Urinary bladder (tissue), 4 donors: Measurements from ENCODE around the gene CBLN3. TPM values are rescaled to one million over a fixed set of nuclear protein-coding genes. Genes with fewer than 3 reads are reported as not detected.
A peak's percentile ranks its signal among the peaks of the same experiment; 100 is the strongest.

Experiments
- DNase-seq: peaks from one replicate; pipeline ENCODE4 v3.0.0-alpha.2; 2015; ENCODE audit errors: extremely low spot score
- H3K27ac ChIP-seq: one replicate; pipeline ENCODE4 v1.5.1; 2013; ENCODE audit warnings: low read depth, mild to moderate bottlenecking, moderate library complexity
- H3K36me3 ChIP-seq: one replicate; pipeline ENCODE4 v1.6.1; 2013; ENCODE audit warnings: mild to moderate bottlenecking, moderate library complexity; ENCODE audit not compliant: insufficient read depth
- H3K4me1 ChIP-seq: one replicate; pipeline ENCODE4 v1.6.1; 2013; ENCODE audit warnings: mild to moderate bottlenecking, moderate library complexity; ENCODE audit not compliant: insufficient read depth
- H3K4me3 ChIP-seq: one replicate; pipeline ENCODE4 v1.5.1; 2013; ENCODE audit warnings: low read depth, low read length
- WGBS: extraction: QIAGEN DNeasy Blood & Tissue Kit; methylation state at CpG from one replicate; pipeline ENCODE4 v1.1.7; 2013; 5-methylcytosine and 5-hydroxymethylcytosine counted together
- polyA plus RNA-seq: library from polyadenylated mRNA; stranded (reverse); fragments of 200-250 nt; gene quantifications from one replicate; pipeline ENCODE4 v1.2.3, GENCODE V29; 2013
- total RNA-seq: library from RNA; depleted of rRNA; stranded (reverse); fragments of >200 nt; gene quantifications from one replicate; pipeline ENCODE4 v1.2.3, GENCODE V29; 2014
- donor health status: healthy with polysubstance abuse.
- donor health status: healthy.

CBLN3 gene
- total and polyA plus RNA-seq, 2 donors, result 1.8 to 5.9 TPM

GRCh38 chr14:24443053-24443665 is 13.7 kb upstream of the CBLN3 start:
- Histone ChIP-seq H3K4me3 (peak overlapping the region; percentile 47), H3K4me1 (no peaks in the 10 kb centered on the region), H3K36me3 (peaks cover 3% of the 10 kb centered on the region), H3K27ac (no peak overlapping the region)
- DNase-seq, result no peak
- WGBS, result 3% methylated on average over 7 of the region's 7 CpGs

- peak; percentile 98 for DNase-seq
- peak within 1 kb of the TSS; percentile 95 for H3K27ac ChIP-seq
- H3K4me1 ChIP-seq, result no peaks in the 10 kb centered on the region
- WGBS, result under 1% methylated on average over 52 of the region's 52 CpGs
- peaks cover 3% of the 10 kb centered on the region for H3K36me3 ChIP-seq
- H3K4me3 ChIP-seq, result peak within 1 kb of the TSS; percentile 50
Observed at GRCh38 chr14:24442240-24443052, 13.0 kb upstream of the CBLN3 start, which contains the start of gene SDR39U1. Gene SDR39U1 (minus strand): TSS chr14:24442776. CDS start chr14:24442769, 7 bp downstream.

- under 1% methylated on average over 12 of the region's 12 CpGs for WGBS
- H3K36me3 ChIP-seq, result peaks cover 3% of the 10 kb centered on the region
- no peaks in the 10 kb centered on the region for H3K4me1 ChIP-seq
- peak overlapping the region; percentile 50 for H3K4me3 ChIP-seq
- no peak for DNase-seq
- peak overlapping the region; percentile 95 for H3K27ac ChIP-seq
Observed at GRCh38 chr14:24441904-24442239, 12.4 kb upstream of the CBLN3 start.

GRCh38 chr14:24441485-24441884 is 12.0 kb upstream of the CBLN3 start:
- H3K4me1 ChIP-seq, result no peaks in the 10 kb centered on the region
- 51% methylated on average over 5 of the region's 5 CpGs for WGBS
- peaks cover 3% of the 10 kb centered on the region for H3K36me3 ChIP-seq
- no peak overlapping the region for H3K27ac ChIP-seq
- peak overlapping the region; percentile 50 for H3K4me3 ChIP-seq
- no peak for DNase-seq

- H3K27ac ChIP-seq, result no peak overlapping the region
- 87% methylated on average over 8 of the region's 8 CpGs for WGBS
- DNase-seq, result no peak
- peaks cover 3% of the 10 kb centered on the region for H3K36me3 ChIP-seq
- H3K4me1 ChIP-seq, result no peaks in the 10 kb centered on the region
- no peak overlapping the region for H3K4me3 ChIP-seq
Observed at GRCh38 chr14:24440606-24441399, 11.3 kb upstream of the CBLN3 start.

GRCh38 chr14:24439830-24440605 is 10.6 kb upstream of the CBLN3 start:
- no peak for DNase-seq
- 74% methylated on average over 15 of the region's 15 CpGs for WGBS
- no peak overlapping the region for H3K27ac ChIP-seq
- H3K4me3 ChIP-seq, result no peak overlapping the region
- peaks cover 3% of the 10 kb centered on the region for H3K36me3 ChIP-seq
- H3K4me1 ChIP-seq, result no peaks in the 10 kb centered on the region

GRCh38 chr14:24439257-24439656 is 9.8 kb upstream of the CBLN3 start:
- no peak for DNase-seq
- Histone ChIP-seq H3K4me1 (no peaks in the 10 kb centered on the region), H3K36me3 (peaks cover 3% of the 10 kb centered on the region), H3K4me3 (no peak overlapping the region), H3K27ac (no peak overlapping the region)
- WGBS, result 53% methylated on average over 1 of the region's 1 CpG

- no peak for DNase-seq
- H3K36me3 ChIP-seq, result peaks cover 3% of the 10 kb centered on the region
- H3K4me1 ChIP-seq, result no peaks in the 10 kb centered on the region
- no peak overlapping the region for H3K4me3 ChIP-seq
- no peak overlapping the region for H3K27ac ChIP-seq
- 66% methylated on average over 9 of the region's 9 CpGs for WGBS
Observed at GRCh38 chr14:24438223-24439097, 9.0 kb upstream of the CBLN3 start.

GRCh38 chr14:24437736-24438067 is 8.2 kb upstream of the CBLN3 start:
- Histone ChIP-seq H3K27ac (no peak overlapping the region), H3K36me3 (peaks cover 3% of the 10 kb centered on the region), H3K4me1 (no peaks in the 10 kb centered on the region), H3K4me3 (no peak overlapping the region)
- no peak for DNase-seq
- WGBS, result 84% methylated on average over 2 of the region's 2 CpGs

- H3K4me1 ChIP-seq, result no peaks in the 10 kb centered on the region
- H3K36me3 ChIP-seq, result peaks cover 3% of the 10 kb centered on the region
- H3K4me3 ChIP-seq, result no peak overlapping the region
- DNase-seq, result no peak
- no peak overlapping the region for H3K27ac ChIP-seq
- 64% methylated on average over 12 of the region's 12 CpGs for WGBS
Observed at GRCh38 chr14:24437020-24437735, 7.7 kb upstream of the CBLN3 start.

GRCh38 chr14:24436355-24437019 is 7.0 kb upstream of the CBLN3 start:
- WGBS, result 56% methylated on average over 5 of the region's 5 CpGs
- Histone ChIP-seq H3K4me1 (no peaks in the 10 kb centered on the region), H3K27ac (peak overlapping the region; percentile 46), H3K4me3 (no peak overlapping the region), H3K36me3 (peaks cover 3% of the 10 kb centered on the region)
- no peak for DNase-seq

GRCh38 chr14:24435998-24436354 is 6.5 kb upstream of the CBLN3 start:
- Histone ChIP-seq H3K4me3 (no peak overlapping the region), H3K36me3 (peaks cover 3% of the 10 kb centered on the region), H3K27ac (no peak overlapping the region), H3K4me1 (no peaks in the 10 kb centered on the region)
- no peak for DNase-seq
- 65% methylated on average over 6 of the region's 6 CpGs for WGBS
